ENCODE data around the gene FARS2. TPM values are rescaled to one million over a fixed set of nuclear protein-coding genes. Genes with fewer than 3 reads are reported as not detected.

FARS2 gene
- total and polyA plus RNA-seq, 2 donors (not counting 1 experiment from before 2014, with no cell fraction given) = 33.0 to 35.5 TPM

GRCh38 chr6:5664149-5664548, 402.8 kb downstream of the FARS2 start:
- Mint-ChIP-seq H3K27me3 (no peaks in the 10 kb centered on the region), H3K4me1 (peaks cover 52% of the 10 kb centered on the region), H3K4me3 (no peak overlapping the region), H3K27ac (no peak overlapping the region), H3K9me3 (ENCODE audit: insufficient read depth) (no peaks in the 10 kb centered on the region)
- Histone ChIP-seq H3K27me3 (replicated peaks in 1 of 4; ENCODE audit: control extremely low read depth in 1 of 4, control insufficient read depth in 3 of 4, insufficient read depth in 4 of 4, low read length in 3 of 4) (no peaks in the 10 kb centered on the region), H3K36me3 (replicated peaks in 1 of 2; ENCODE audit: control extremely low read depth in 1 of 2, control insufficient read depth in 1 of 2, extremely low read depth in 1 of 2, insufficient read depth in 2 of 2, low read length in 1 of 2) (no peaks in the 10 kb centered on the region), H3K9me3 (ENCODE audit: control extremely low read depth in 1 of 3, control insufficient read depth in 2 of 3, insufficient read depth in 1 of 3, low read length in 2 of 3) (no peaks in the 10 kb centered on the region), H3K79me2 (ENCODE audit: control insufficient read depth, insufficient read depth, low read length) (no peaks in the 10 kb centered on the region), H3K4me2 (replicated peaks; ENCODE audit: low read depth, low read length, poor library complexity, severe bottlenecking) (no peak overlapping the region), H3K9ac (ENCODE audit: low read length) (no peak overlapping the region), H3K4me3 (ENCODE audit: control extremely low read depth in 1 of 5, extremely low read depth in 1 of 5, insufficient read depth in 1 of 5, low read depth in 2 of 5, low read length in 4 of 5) (no peak overlapping the region), H4K20me1 (ENCODE audit: control insufficient read depth, insufficient read depth, low read length, poor library complexity, severe bottlenecking) (no peaks in the 10 kb centered on the region), H3K4me1 (ENCODE audit: control insufficient read depth in 2 of 2, insufficient read depth in 2 of 2, low read length in 2 of 2) (peaks cover 25 to 34% of the 10 kb centered on the region in 2 donors), H3K27ac (ENCODE audit: low read length in 2 of 2) (no peak overlapping the region), H2AFZ (ENCODE audit: insufficient read depth, low read depth, low read length, poor library complexity, severe bottlenecking) (no peak overlapping the region)
- TF ChIP-seq CTCF (IDR thresholded peaks at IDR 0.05) (no peak), EZH2 (IDR thresholded peaks at IDR 0.05; ENCODE audit: borderline replicate concordance, insufficient read depth, low read depth, low read length, poor library complexity, severe bottlenecking) (no peak)
- POLR2A ChIA-PET = interaction anchor here (0.7 kb wide), 1 partner anchor 60 kb away, joined by 3 read pairs; no protein-coding TSS in a partner anchor
- DNase-seq (no peak), ATAC-seq (ENCODE audit: low read depth) (no peak)
- 81% methylated on average over 2 of the region's 3 CpGs for WGBS (ENCODE audit: insufficient coverage)
- CTCF ChIA-PET = interaction anchor here (2.3 kb wide), 2 partner anchors 15 to 193 kb away, joined by 6 to 8 read pairs; no protein-coding TSS in a partner anchor
- intact Hi-C loops (cut with micrococcal nuclease) = loop anchor here (2.0 to 5.0 kb wide), 2 partner anchors 17 to 33 kb away; no protein-coding TSS in a partner anchor

DNA sequence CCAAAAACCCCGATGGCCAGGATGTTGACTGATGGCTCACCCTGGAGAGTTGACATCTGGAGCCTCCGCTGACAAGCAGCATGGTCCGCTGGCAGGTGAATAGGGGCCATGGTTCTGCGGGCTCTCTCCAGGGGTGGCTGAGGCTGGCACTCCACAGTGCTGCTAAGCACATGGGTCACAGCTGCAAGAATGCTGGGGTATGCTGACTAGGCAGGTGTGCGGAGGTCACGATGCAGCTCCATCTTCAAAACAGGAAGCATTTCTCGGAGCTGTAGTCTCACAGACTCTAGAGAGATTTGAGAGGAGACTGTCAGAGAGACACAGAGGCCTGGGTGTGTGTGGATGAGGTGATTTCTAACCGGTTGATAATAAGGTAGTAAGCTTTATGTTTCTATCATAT, 403.9 kb downstream of the FARS2 start:
- intact Hi-C loops (cut with micrococcal nuclease) = loop anchor here (1.0 to 5.0 kb wide), 3 partner anchors 16 to 59 kb away; no protein-coding TSS in a partner anchor
- H2AFZ ChIP-seq (ENCODE audit: insufficient read depth, low read depth, low read length, poor library complexity, severe bottlenecking) = peak overlapping the region; percentile 52
- 2% methylated on average over 4 of the region's 8 CpGs for WGBS (ENCODE audit: insufficient coverage)
- peak overlapping the region; percentile 55 for H3K4me2 ChIP-seq (replicated peaks; ENCODE audit: low read depth, low read length, poor library complexity, severe bottlenecking)
- peaks cover 52% of the 10 kb centered on the region for H3K4me1 Mint-ChIP-seq
- H3K27ac ChIP-seq (ENCODE audit: low read length in 2 of 2) = peak overlapping the region; percentile 9 to 69
- no peaks in the 10 kb centered on the region for H3K9me3 Mint-ChIP-seq (ENCODE audit: insufficient read depth)
- H4K20me1 ChIP-seq (ENCODE audit: control insufficient read depth, insufficient read depth, low read length, poor library complexity, severe bottlenecking) = no peaks in the 10 kb centered on the region
- H3K27me3 Mint-ChIP-seq = no peaks in the 10 kb centered on the region
- H3K4me3 ChIP-seq (ENCODE audit: control extremely low read depth in 1 of 5, extremely low read depth in 1 of 5, insufficient read depth in 1 of 5, low read depth in 2 of 5, low read length in 4 of 5) = peak overlapping the region in 1 of 5 experiments; percentile 17
- H3K9me3 ChIP-seq (ENCODE audit: control extremely low read depth in 1 of 3, control insufficient read depth in 2 of 3, insufficient read depth in 1 of 3, low read length in 2 of 3) = no peaks in the 10 kb centered on the region
- no peak overlapping the region for H3K9ac ChIP-seq (ENCODE audit: low read length)
- ATAC-seq (ENCODE audit: low read depth) (peak; percentile 99), DNase-seq (peak; percentile 73)
- H3K4me3 Mint-ChIP-seq = peak overlapping the region; percentile 59
- H3K79me2 ChIP-seq (ENCODE audit: control insufficient read depth, insufficient read depth, low read length) = no peaks in the 10 kb centered on the region
- POLR2A ChIA-PET = interaction anchor here (0.6 to 0.7 kb wide), 2 partner anchors 59 to 227 kb away, joined by 3 read pairs; no protein-coding TSS in a partner anchor
- no peaks in the 10 kb centered on the region for H3K36me3 ChIP-seq (replicated peaks in 1 of 2; ENCODE audit: control extremely low read depth in 1 of 2, control insufficient read depth in 1 of 2, extremely low read depth in 1 of 2, insufficient read depth in 2 of 2, low read length in 1 of 2)
- no peaks in the 10 kb centered on the region for H3K27me3 ChIP-seq (replicated peaks in 1 of 4; ENCODE audit: control extremely low read depth in 1 of 4, control insufficient read depth in 3 of 4, insufficient read depth in 4 of 4, low read length in 3 of 4)
- no peak for TF ChIP-seq EZH2 (IDR thresholded peaks at IDR 0.05; ENCODE audit: borderline replicate concordance, insufficient read depth, low read depth, low read length, poor library complexity, severe bottlenecking)
- TF ChIP-seq CTCF (IDR thresholded peaks at IDR 0.05) = no peak
- H3K27ac Mint-ChIP-seq = peak overlapping the region; percentile 88
- CTCF ChIA-PET = interaction anchor here (0.6 to 2.3 kb wide), 5 partner anchors 8 to 194 kb away, joined by 3 to 8 read pairs (median 4); no protein-coding TSS in a partner anchor
- H3K4me1 ChIP-seq (ENCODE audit: control insufficient read depth in 2 of 2, insufficient read depth in 2 of 2, low read length in 2 of 2) = peaks cover 25 to 34% of the 10 kb centered on the region in 2 donors
